ENCODE data around the gene MAPT.

DNA sequence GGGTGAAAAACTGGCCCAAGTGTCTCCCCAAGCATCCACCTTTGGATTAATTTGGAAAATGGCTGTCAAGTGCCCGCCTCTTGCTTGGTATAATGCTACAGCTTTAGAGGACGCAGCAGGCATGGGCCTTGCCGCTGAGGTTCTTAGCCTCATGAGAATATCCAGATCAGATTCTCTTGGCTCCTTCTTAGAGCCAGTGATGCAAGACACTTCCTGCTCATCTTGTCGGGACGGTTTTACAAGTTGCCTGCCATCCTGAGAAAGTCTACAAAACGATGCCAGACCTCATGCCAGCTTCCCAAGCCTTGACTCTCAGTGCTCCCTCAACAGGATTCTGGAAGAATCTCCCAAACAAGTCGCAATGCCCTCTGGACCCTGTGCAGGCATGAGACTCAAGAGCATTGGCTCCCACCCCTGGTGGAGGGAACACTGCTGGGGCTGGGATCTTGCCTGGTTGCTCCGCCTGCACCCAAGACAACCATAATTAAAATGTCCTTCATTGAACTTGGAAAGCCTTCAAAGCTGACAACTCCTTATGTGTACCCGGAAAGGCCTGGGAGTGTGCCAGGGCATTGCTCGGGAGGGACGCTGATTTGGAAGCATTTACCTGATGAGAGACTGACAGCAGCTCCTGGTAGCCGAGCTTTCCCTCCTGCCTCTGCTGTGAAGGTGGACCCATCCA lies 78.9 kb downstream of the MAPT start:
- TF ChIP-seq POLR2A (IDR thresholded peaks at IDR 0.05; ENCODE audit: low read depth, low read length), result no peak
- no peak for TF ChIP-seq TAF1 (IDR thresholded peaks at IDR 0.05; ENCODE audit: borderline replicate concordance, low read depth, low read length)
